ENCODE results near the gene ARHGAP5.

The ARHGAP5 gene

GRCh38 chr14:32055175-32055574 lies 21.9 kb upstream of the ARHGAP5 start:
- peaks cover 7% of the 10 kb centered on the region for H3K4me1 ChIP-seq (ENCODE audit: control insufficient read depth, insufficient read depth, low read length)
- H3K4me3 ChIP-seq (ENCODE audit: low read depth, low read length) = no peak overlapping the region
- H3K27me3 ChIP-seq (ENCODE audit: control insufficient read depth, insufficient read depth, low read length) = no peaks in the 10 kb centered on the region
- no peaks in the 10 kb centered on the region for H3K9me3 ChIP-seq (ENCODE audit: control insufficient read depth, insufficient read depth, low read length)
- no peak overlapping the region for H3K9ac ChIP-seq (ENCODE audit: low read depth, low read length)
- H3K36me3 ChIP-seq (ENCODE audit: control insufficient read depth, insufficient read depth, low read length) = no peaks in the 10 kb centered on the region

- Histone ChIP-seq H3K4me3 (ENCODE audit: low read depth, low read length) (no peak overlapping the region), H3K4me1 (ENCODE audit: control insufficient read depth, insufficient read depth, low read length) (peaks cover 7% of the 10 kb centered on the region), H3K9me3 (ENCODE audit: control insufficient read depth, insufficient read depth, low read length) (no peaks in the 10 kb centered on the region), H3K36me3 (ENCODE audit: control insufficient read depth, insufficient read depth, low read length) (no peaks in the 10 kb centered on the region), H3K27me3 (ENCODE audit: control insufficient read depth, insufficient read depth, low read length) (no peaks in the 10 kb centered on the region), H3K9ac (ENCODE audit: low read depth, low read length) (no peak overlapping the region)
Observed at GRCh38 chr14:32059702-32060101, 17.4 kb upstream of the ARHGAP5 start.

GRCh38 chr14:32064931-32065330 lies 12.2 kb upstream of the ARHGAP5 start:
- Histone ChIP-seq H3K9ac (ENCODE audit: low read depth, low read length) (no peak overlapping the region), H3K36me3 (ENCODE audit: control insufficient read depth, insufficient read depth, low read length) (no peaks in the 10 kb centered on the region), H3K4me3 (ENCODE audit: low read depth, low read length) (no peak overlapping the region), H3K9me3 (ENCODE audit: control insufficient read depth, insufficient read depth, low read length) (no peaks in the 10 kb centered on the region), H3K27me3 (ENCODE audit: control insufficient read depth, insufficient read depth, low read length) (no peaks in the 10 kb centered on the region), H3K4me1 (ENCODE audit: control insufficient read depth, insufficient read depth, low read length) (no peaks in the 10 kb centered on the region)

GRCh38 chr14:32068708-32069107 lies 8.4 kb upstream of the ARHGAP5 start:
- no peaks in the 10 kb centered on the region for H3K36me3 ChIP-seq (ENCODE audit: control insufficient read depth, insufficient read depth, low read length)
- H3K9ac ChIP-seq (ENCODE audit: low read depth, low read length) = no peak overlapping the region
- no peaks in the 10 kb centered on the region for H3K9me3 ChIP-seq (ENCODE audit: control insufficient read depth, insufficient read depth, low read length)
- no peak overlapping the region for H3K4me3 ChIP-seq (ENCODE audit: low read depth, low read length)
- no peaks in the 10 kb centered on the region for H3K27me3 ChIP-seq (ENCODE audit: control insufficient read depth, insufficient read depth, low read length)
- no peaks in the 10 kb centered on the region for H3K4me1 ChIP-seq (ENCODE audit: control insufficient read depth, insufficient read depth, low read length)

GRCh38 chr14:32070282-32070681 lies 6.8 kb upstream of the ARHGAP5 start:
- H3K27me3 ChIP-seq (ENCODE audit: control insufficient read depth, insufficient read depth, low read length) = no peaks in the 10 kb centered on the region

GRCh38 chr14:32072676-32073075 lies 4.4 kb upstream of the ARHGAP5 start:
- H3K4me1 ChIP-seq (ENCODE audit: control insufficient read depth, insufficient read depth, low read length) = peaks cover 5% of the 10 kb centered on the region
- no peak overlapping the region for H3K9ac ChIP-seq (ENCODE audit: low read depth, low read length)
- H3K4me3 ChIP-seq (ENCODE audit: low read depth, low read length) = no peak overlapping the region
- no peaks in the 10 kb centered on the region for H3K27me3 ChIP-seq (ENCODE audit: control insufficient read depth, insufficient read depth, low read length)
- H3K36me3 ChIP-seq (ENCODE audit: control insufficient read depth, insufficient read depth, low read length) = no peaks in the 10 kb centered on the region
- no peaks in the 10 kb centered on the region for H3K9me3 ChIP-seq (ENCODE audit: control insufficient read depth, insufficient read depth, low read length)

More at GRCh38 chr14:32070282-32070681, 6.8 kb upstream of the ARHGAP5 start:
- Histone ChIP-seq H3K4me3 (ENCODE audit: low read depth, low read length) (no peak overlapping the region), H3K9ac (ENCODE audit: low read depth, low read length) (no peak overlapping the region), H3K9me3 (ENCODE audit: control insufficient read depth, insufficient read depth, low read length) (no peaks in the 10 kb centered on the region), H3K36me3 (ENCODE audit: control insufficient read depth, insufficient read depth, low read length) (no peaks in the 10 kb centered on the region), H3K4me1 (ENCODE audit: control insufficient read depth, insufficient read depth, low read length) (peaks cover 5% of the 10 kb centered on the region)

GRCh38 chr14:32073537-32074189 lies 3.4 kb upstream of the ARHGAP5 start:
- peaks cover 5% of the 10 kb centered on the region for H3K4me1 ChIP-seq (ENCODE audit: control insufficient read depth, insufficient read depth, low read length)
- H3K9me3 ChIP-seq (ENCODE audit: control insufficient read depth, insufficient read depth, low read length) = no peaks in the 10 kb centered on the region
- no peak overlapping the region for H3K9ac ChIP-seq (ENCODE audit: low read depth, low read length)
- H3K27me3 ChIP-seq (ENCODE audit: control insufficient read depth, insufficient read depth, low read length) = no peaks in the 10 kb centered on the region
- no peaks in the 10 kb centered on the region for H3K36me3 ChIP-seq (ENCODE audit: control insufficient read depth, insufficient read depth, low read length)
- H3K4me3 ChIP-seq (ENCODE audit: low read depth, low read length) = no peak overlapping the region

GRCh38 chr14:32074887-32075572 lies 2.1 kb upstream of the ARHGAP5 start:
- Histone ChIP-seq H3K9ac (ENCODE audit: low read depth, low read length) (no peak overlapping the region), H3K4me3 (ENCODE audit: low read depth, low read length) (peak overlapping the region; percentile 81), H3K9me3 (ENCODE audit: control insufficient read depth, insufficient read depth, low read length) (no peaks in the 10 kb centered on the region), H3K4me1 (ENCODE audit: control insufficient read depth, insufficient read depth, low read length) (peaks cover 12% of the 10 kb centered on the region), H3K36me3 (ENCODE audit: control insufficient read depth, insufficient read depth, low read length) (no peaks in the 10 kb centered on the region), H3K27me3 (ENCODE audit: control insufficient read depth, insufficient read depth, low read length) (no peaks in the 10 kb centered on the region)

- Histone ChIP-seq H3K9ac (ENCODE audit: low read depth, low read length) (peak overlapping the region; percentile 71), H3K4me1 (ENCODE audit: control insufficient read depth, insufficient read depth, low read length) (peaks cover 13% of the 10 kb centered on the region), H3K4me3 (ENCODE audit: low read depth, low read length) (peak overlapping the region; percentile 81), H3K9me3 (ENCODE audit: control insufficient read depth, insufficient read depth, low read length) (no peaks in the 10 kb centered on the region), H3K36me3 (ENCODE audit: control insufficient read depth, insufficient read depth, low read length) (no peaks in the 10 kb centered on the region), H3K27me3 (ENCODE audit: control insufficient read depth, insufficient read depth, low read length) (no peaks in the 10 kb centered on the region)
Observed at GRCh38 chr14:32075672-32076277, 1.3 kb upstream of the ARHGAP5 start.

- H3K9ac ChIP-seq (ENCODE audit: low read depth, low read length) = peak overlapping the region; percentile 71
- peak overlapping the region; percentile 81 for H3K4me3 ChIP-seq (ENCODE audit: low read depth, low read length)
- no peaks in the 10 kb centered on the region for H3K9me3 ChIP-seq (ENCODE audit: control insufficient read depth, insufficient read depth, low read length)
- peaks cover 18% of the 10 kb centered on the region for H3K4me1 ChIP-seq (ENCODE audit: control insufficient read depth, insufficient read depth, low read length)
- no peaks in the 10 kb centered on the region for H3K27me3 ChIP-seq (ENCODE audit: control insufficient read depth, insufficient read depth, low read length)
- no peaks in the 10 kb centered on the region for H3K36me3 ChIP-seq (ENCODE audit: control insufficient read depth, insufficient read depth, low read length)
Observed at GRCh38 chr14:32076278-32077080, 625 bp upstream of the ARHGAP5 start.

GRCh38 chr14:32078023-32078857 lies 1.1 kb downstream of the ARHGAP5 start:
- H3K9me3 ChIP-seq (ENCODE audit: control insufficient read depth, insufficient read depth, low read length) = no peaks in the 10 kb centered on the region
- peaks cover 25% of the 10 kb centered on the region for H3K4me1 ChIP-seq (ENCODE audit: control insufficient read depth, insufficient read depth, low read length)
- H3K9ac ChIP-seq (ENCODE audit: low read depth, low read length) = peak overlapping the region; percentile 92
- peak overlapping the region; percentile 86 for H3K4me3 ChIP-seq (ENCODE audit: low read depth, low read length)
- no peaks in the 10 kb centered on the region for H3K27me3 ChIP-seq (ENCODE audit: control insufficient read depth, insufficient read depth, low read length)
- no peaks in the 10 kb centered on the region for H3K36me3 ChIP-seq (ENCODE audit: control insufficient read depth, insufficient read depth, low read length)
